Measurements from ENCODE around the gene CAPN12. TPM values are rescaled to one million over a fixed set of nuclear protein-coding genes. Genes with fewer than 3 reads are reported as not detected.
A peak's percentile ranks its signal among the peaks of the same experiment; 100 is the strongest.
"Not testable (repeated sequence)": the region's sequence is repeated elsewhere in the genome, so short reads cannot be mapped to it uniquely, and the experiment has no call there.

Gene CAPN12
- total RNA-seq, 1 donor from 2014 or later = 0.22 TPM

DNA sequence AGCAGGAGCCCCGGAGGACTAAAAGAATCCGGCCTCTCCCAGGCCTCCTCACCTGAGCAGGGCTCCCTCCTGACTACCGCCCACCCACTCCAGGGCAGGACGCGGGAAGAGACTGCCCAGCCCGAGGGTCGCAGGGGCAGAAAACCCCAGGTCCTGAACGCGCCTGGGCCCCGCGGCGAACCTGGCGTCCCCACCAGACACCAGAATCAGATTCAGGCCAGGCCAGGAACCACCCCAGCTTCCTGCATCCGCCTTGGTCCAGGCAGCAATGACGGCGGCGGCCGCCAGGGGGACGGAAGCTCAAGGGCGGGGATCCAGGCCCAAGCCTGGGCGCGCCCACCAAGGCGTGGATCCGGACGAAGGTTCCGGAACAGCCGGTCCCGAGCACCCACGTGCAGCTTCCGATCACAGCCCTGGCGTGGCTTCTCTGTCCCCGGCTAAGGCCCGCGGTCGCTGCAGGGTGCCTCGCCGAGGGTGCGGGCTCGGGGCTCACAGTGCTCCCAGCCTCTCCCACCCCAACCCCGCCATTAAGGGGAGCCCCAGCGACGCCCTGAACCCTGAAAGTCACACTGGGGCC lies 25.4 kb upstream of the CAPN12 start:
- intact Hi-C loops (cut with micrococcal nuclease) = loop anchor here (10.0 kb wide), 1 partner anchor 65 kb away; the partner anchor contains the start of gene ECH1
- H3K4me1 ChIP-seq = peaks cover 9% of the 10 kb centered on the region
- TF ChIP-seq, protein P1, sequence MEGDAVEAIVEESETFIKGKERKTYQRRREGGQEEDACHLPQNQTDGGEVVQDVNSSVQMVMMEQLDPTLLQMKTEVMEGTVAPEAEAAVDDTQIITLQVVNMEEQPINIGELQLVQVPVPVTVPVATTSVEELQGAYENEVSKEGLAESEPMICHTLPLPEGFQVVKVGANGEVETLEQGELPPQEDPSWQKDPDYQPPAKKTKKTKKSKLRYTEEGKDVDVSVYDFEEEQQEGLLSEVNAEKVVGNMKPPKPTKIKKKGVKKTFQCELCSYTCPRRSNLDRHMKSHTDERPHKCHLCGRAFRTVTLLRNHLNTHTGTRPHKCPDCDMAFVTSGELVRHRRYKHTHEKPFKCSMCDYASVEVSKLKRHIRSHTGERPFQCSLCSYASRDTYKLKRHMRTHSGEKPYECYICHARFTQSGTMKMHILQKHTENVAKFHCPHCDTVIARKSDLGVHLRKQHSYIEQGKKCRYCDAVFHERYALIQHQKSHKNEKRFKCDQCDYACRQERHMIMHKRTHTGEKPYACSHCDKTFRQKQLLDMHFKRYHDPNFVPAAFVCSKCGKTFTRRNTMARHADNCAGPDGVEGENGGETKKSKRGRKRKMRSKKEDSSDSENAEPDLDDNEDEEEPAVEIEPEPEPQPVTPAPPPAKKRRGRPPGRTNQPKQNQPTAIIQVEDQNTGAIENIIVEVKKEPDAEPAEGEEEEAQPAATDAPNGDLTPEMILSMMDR (IDR thresholded peaks at IDR 0.05; ENCODE audit: borderline replicate concordance) = peak; percentile 84
- H3K9me3 ChIP-seq (replicated peaks) = no peaks in the 10 kb centered on the region
- H3K4me3 ChIP-seq = peak overlapping the region; percentile 56
- H3K27ac ChIP-seq (replicated peaks) = peak overlapping the region; percentile 75
- peak; percentile 92 for DNase-seq
- H3K36me3 ChIP-seq = no peaks in the 10 kb centered on the region
- no peaks in the 10 kb centered on the region for H3K27me3 ChIP-seq (ENCODE audit: low read depth)

- Histone ChIP-seq H3K27ac (replicated peaks) (no peak overlapping the region), H3K4me1 (peaks cover 9% of the 10 kb centered on the region), H3K27me3 (ENCODE audit: low read depth) (no peaks in the 10 kb centered on the region), H3K9me3 (replicated peaks) (no peaks in the 10 kb centered on the region), H3K36me3 (no peaks in the 10 kb centered on the region), H3K4me3 (no peak overlapping the region)
- TF ChIP-seq, protein P1 (IDR thresholded peaks at IDR 0.05; ENCODE audit: borderline replicate concordance) = no peak
- intact Hi-C loops (cut with micrococcal nuclease) = loop anchor here (10.0 kb wide), 1 partner anchor 68 kb away; the partner anchor contains the start of gene ECH1
- DNase-seq = no peak
Observed at GRCh38 chr19:38766276-38767047, 22.2 kb upstream of the CAPN12 start.

DNA sequence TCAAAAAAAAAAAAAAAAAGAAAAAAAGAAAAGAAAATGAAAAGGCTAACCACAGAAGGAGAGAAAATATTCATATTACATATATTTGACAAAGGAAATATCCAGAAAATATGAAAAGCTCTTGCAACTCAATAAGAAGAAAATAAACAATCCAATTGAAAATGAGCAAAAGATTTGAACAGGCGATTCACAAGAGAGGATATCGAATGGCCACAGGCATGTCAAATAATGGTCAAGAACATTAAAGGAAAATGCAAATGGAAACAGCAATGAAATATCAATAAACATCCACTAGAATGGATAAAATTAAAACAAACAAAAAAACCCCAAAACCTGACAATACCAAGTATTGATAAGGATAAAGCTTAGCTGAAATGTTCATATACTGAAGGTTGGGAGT lies 20.9 kb upstream of the CAPN12 start:
- intact Hi-C loops (cut with micrococcal nuclease) = loop anchor here (10.0 kb wide), 1 partner anchor 70 kb away; the partner anchor contains the start of gene ECH1
- Histone ChIP-seq H3K4me1 (peaks cover 9% of the 10 kb centered on the region), H3K9me3 (replicated peaks) (no peaks in the 10 kb centered on the region), H3K36me3 (no peaks in the 10 kb centered on the region), H3K27me3 (ENCODE audit: low read depth) (no peaks in the 10 kb centered on the region), H3K4me3 (no peak overlapping the region), H3K27ac (replicated peaks) (no peak overlapping the region)
- TF ChIP-seq, protein P1 (IDR thresholded peaks at IDR 0.05; ENCODE audit: borderline replicate concordance) = no peak
- no peak for DNase-seq

- no peak for DNase-seq
- Histone ChIP-seq H3K36me3 (no peaks in the 10 kb centered on the region), H3K4me1 (no peaks in the 10 kb centered on the region), H3K27me3 (ENCODE audit: low read depth) (no peaks in the 10 kb centered on the region), H3K4me3 (no peak overlapping the region), H3K27ac (replicated peaks) (no peak overlapping the region), H3K9me3 (replicated peaks) (no peaks in the 10 kb centered on the region)
- intact Hi-C loops (cut with micrococcal nuclease) = loop anchor here (10.0 kb wide), 1 partner anchor 71 kb away; the partner anchor contains the start of gene ECH1
- TF ChIP-seq, protein P1 (IDR thresholded peaks at IDR 0.05; ENCODE audit: borderline replicate concordance) = no peak
Observed at GRCh38 chr19:38763795-38764220, 19.5 kb upstream of the CAPN12 start.

DNA sequence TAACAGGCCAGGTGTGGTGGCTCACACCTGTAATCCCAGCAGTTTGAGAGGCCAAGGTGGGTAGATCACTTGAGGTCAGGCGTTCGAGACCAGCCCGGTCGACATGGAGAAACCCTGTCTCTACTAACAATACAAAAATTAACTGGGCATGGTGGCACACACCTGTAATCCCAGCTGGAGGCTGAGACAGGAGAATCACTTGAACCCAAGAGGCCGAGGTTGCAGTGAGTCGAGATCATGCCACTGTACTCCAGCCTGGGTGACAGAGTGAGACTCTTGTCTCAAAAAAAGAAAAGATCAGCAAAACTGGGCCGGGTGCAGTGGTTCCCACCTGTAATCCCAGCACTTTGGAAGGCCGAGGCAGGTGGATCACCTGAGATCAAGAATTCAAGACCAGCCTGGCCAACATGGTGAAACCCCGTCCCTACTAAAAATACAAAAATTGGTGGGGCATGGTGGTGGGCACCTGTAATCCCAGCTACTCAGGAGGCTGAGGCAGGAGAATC lies 17.7 kb upstream of the CAPN12 start:
- not testable (repeated sequence) for H3K27ac ChIP-seq (replicated peaks); H3K9me3 ChIP-seq (replicated peaks); DNase-seq; H3K4me3 ChIP-seq; H3K4me1 ChIP-seq; H3K36me3 ChIP-seq; H3K27me3 ChIP-seq (ENCODE audit: low read depth)
- intact Hi-C loops (cut with micrococcal nuclease) = loop anchor here (10.0 kb wide), 1 partner anchor 73 kb away; the partner anchor contains the start of gene ECH1

DNA sequence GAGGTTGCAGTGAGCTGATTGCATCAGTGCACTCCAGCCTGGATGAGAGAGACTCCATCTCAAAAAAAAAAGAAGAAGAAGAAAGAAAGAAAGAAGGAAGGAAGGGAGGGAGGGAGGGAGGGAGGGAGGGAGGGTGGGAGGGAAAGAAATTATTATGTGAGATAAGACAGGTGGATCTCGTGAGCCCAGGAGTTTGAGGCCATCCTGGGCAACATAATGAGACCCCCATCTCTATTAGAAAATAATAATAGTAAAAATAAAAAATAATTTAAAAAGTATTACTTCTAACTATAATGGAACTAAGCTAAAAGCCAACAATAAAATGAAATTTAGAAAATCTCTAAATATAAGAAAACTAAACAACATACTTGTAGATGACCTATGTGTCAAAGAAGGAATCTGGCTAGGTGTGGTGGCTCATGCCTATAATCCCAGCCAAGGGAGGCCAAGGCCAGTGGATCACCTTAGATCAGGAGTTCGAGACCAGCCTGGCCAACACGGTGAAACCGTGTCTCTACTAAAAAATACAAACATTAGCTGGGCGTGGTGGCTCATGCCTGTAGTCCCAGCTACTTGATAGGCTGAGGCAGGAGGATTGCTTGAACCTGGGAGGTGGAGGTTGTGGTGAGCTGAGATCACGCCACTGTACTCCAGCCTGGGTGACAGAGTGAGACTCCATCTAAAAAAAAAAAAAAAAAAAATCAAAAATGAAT lies 16.7 kb upstream of the CAPN12 start:
- intact Hi-C loops (cut with micrococcal nuclease) = loop anchor here (10.0 kb wide), 1 partner anchor 74 kb away; the partner anchor contains the start of gene ECH1
- not testable (repeated sequence) for H3K27me3 ChIP-seq (ENCODE audit: low read depth); H3K4me1 ChIP-seq; DNase-seq; H3K36me3 ChIP-seq; H3K4me3 ChIP-seq; H3K27ac ChIP-seq (replicated peaks); H3K9me3 ChIP-seq (replicated peaks)

All from left ventricle myocardium inferior (tissue), 1 donor.